Stomach smooth muscle (tissue), 2 donors: ENCODE measurements around the gene PCDHGB3.
A peak's percentile ranks its signal among the peaks of the same experiment; 100 is the strongest.
"Not testable (repeated sequence)": the region's sequence is repeated elsewhere in the genome, so short reads cannot be mapped to it uniquely, and the experiment has no call there.

ENCODE experiments used
- H3K27ac ChIP-seq: one replicate; pipeline ENCODE4 v1.7.0; 2013; ENCODE audit warnings: mild to moderate bottlenecking, low read length, inconsistent platforms
- H3K27me3 ChIP-seq, 2 donors: one replicate each; pipeline ENCODE4 v1.7.0; 2013; ENCODE audit warnings: low read length in 2 of 2; ENCODE audit not compliant: insufficient read depth in 2 of 2, control insufficient read depth in 1 of 2
- H3K36me3 ChIP-seq, 2 donors: one replicate each; pipeline ENCODE4 v1.7.0; 2013; ENCODE audit warnings: low read length in 2 of 2; ENCODE audit not compliant: control insufficient read depth in 2 of 2, insufficient read depth in 2 of 2
- H3K4me1 ChIP-seq: one replicate; pipeline ENCODE4 v1.7.0; 2013; ENCODE audit warnings: low read length; ENCODE audit not compliant: control insufficient read depth, insufficient read depth
- H3K4me3 ChIP-seq, 2 donors: one replicate each; pipeline ENCODE4 v1.7.0; 2013; ENCODE audit warnings: low read length in 2 of 2
- H3K9ac ChIP-seq, 2 donors: one replicate each; pipeline ENCODE4 v1.7.0; 2013; ENCODE audit warnings: low read length in 2 of 2, mild to moderate bottlenecking in 1 of 2
- H3K9me3 ChIP-seq, 2 donors: one replicate each; pipeline ENCODE4 v1.7.0; 2013; ENCODE audit warnings: low read length in 2 of 2; ENCODE audit not compliant: control insufficient read depth in 2 of 2
- donor health status: healthy.
- donor health status: Pancreatic carcinoma.

PCDHGB3 gene

GRCh38 chr5:141382469-141383294 lies 12.6 kb downstream of the PCDHGB3 start, which contains the start of gene PCDHGA7:
TSS of gene PCDHGA7 (plus strand) at chr5:141382742. CDS start at chr5:141382900, 158 bp downstream.
- peaks cover 0 to 3% of the 10 kb centered on the region in 2 donors for H3K36me3 ChIP-seq
- H3K9me3 ChIP-seq, result peaks cover 34 to 60% of the 10 kb centered on the region in 2 donors
- peak within 1 kb of the TSS; percentile 56 to 58 for H3K4me3 ChIP-seq
- no peaks in the 10 kb centered on the region for H3K27me3 ChIP-seq
- H3K27ac ChIP-seq, result no peak within 1 kb of the TSS
- no peak within 1 kb of the TSS for H3K9ac ChIP-seq
- no peaks in the 10 kb centered on the region for H3K4me1 ChIP-seq

GRCh38 chr5:141383345-141383744 lies 13.3 kb downstream of the PCDHGB3 start:
- peak overlapping the region; percentile 56 to 58 for H3K4me3 ChIP-seq

GRCh38 chr5:141384471-141385267 lies 14.6 kb downstream of the PCDHGB3 start:
- Histone ChIP-seq H3K9me3 (peaks cover 44 to 73% of the 10 kb centered on the region in 2 donors), H3K27ac (no peak overlapping the region), H3K4me3 (peak overlapping the region in 1 of 2 donors; percentile 58), H3K4me1 (no peaks in the 10 kb centered on the region), H3K36me3 (peaks cover 0 to 3% of the 10 kb centered on the region in 2 donors), H3K9ac (no peak overlapping the region), H3K27me3 (no peaks in the 10 kb centered on the region)

More at GRCh38 chr5:141383345-141383744, 13.3 kb downstream of the PCDHGB3 start:
- Histone ChIP-seq H3K4me1 (no peaks in the 10 kb centered on the region), H3K27ac (no peak overlapping the region), H3K36me3 (peaks cover 0 to 3% of the 10 kb centered on the region in 2 donors), H3K9ac (no peak overlapping the region), H3K27me3 (no peaks in the 10 kb centered on the region), H3K9me3 (peaks cover 36 to 59% of the 10 kb centered on the region in 2 donors)

- not testable (repeated sequence) for H3K4me1 ChIP-seq, H3K27me3 ChIP-seq, H3K36me3 ChIP-seq, H3K27ac ChIP-seq, H3K9ac ChIP-seq
- H3K9me3 ChIP-seq, result peaks cover 52 to 77% of the 10 kb centered on the region in 2 donors
- H3K4me3 ChIP-seq, result peak within 1 kb of the TSS; percentile 29 to 38
Observed at GRCh38 chr5:141387557-141388311, 17.7 kb downstream of the PCDHGB3 start, which contains the start of gene PCDHGB4. TSS of gene PCDHGB4 (plus strand) at chr5:141387698. CDS start at chr5:141387885, 187 bp downstream.

DNA sequence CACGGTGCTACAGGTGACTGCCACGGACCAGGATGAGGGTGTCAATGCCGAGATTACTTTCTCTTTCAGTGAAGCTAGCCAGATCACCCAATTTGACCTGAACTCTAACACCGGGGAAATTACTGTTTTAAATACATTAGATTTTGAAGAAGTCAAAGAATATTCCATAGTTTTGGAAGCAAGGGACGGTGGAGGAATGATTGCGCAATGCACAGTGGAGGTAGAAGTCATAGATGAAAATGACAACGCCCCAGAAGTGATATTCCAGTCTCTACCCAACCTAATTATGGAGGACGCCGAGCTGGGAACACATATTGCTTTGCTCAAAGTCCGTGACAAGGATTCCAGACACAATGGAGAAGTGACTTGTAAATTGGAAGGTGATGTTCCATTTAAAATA lies 18.6 kb downstream of the PCDHGB3 start:
- no peak overlapping the region for H3K27ac ChIP-seq
- H3K27me3 ChIP-seq, result peaks cover 0 to 3% of the 10 kb centered on the region in 2 donors
- peaks cover 52 to 77% of the 10 kb centered on the region in 2 donors for H3K9me3 ChIP-seq
- peak overlapping the region in 1 of 2 donors; percentile 38 for H3K4me3 ChIP-seq
- no peak overlapping the region for H3K9ac ChIP-seq
- H3K4me1 ChIP-seq, result no peaks in the 10 kb centered on the region
- H3K36me3 ChIP-seq, result peaks cover 0 to 3% of the 10 kb centered on the region in 2 donors

DNA sequence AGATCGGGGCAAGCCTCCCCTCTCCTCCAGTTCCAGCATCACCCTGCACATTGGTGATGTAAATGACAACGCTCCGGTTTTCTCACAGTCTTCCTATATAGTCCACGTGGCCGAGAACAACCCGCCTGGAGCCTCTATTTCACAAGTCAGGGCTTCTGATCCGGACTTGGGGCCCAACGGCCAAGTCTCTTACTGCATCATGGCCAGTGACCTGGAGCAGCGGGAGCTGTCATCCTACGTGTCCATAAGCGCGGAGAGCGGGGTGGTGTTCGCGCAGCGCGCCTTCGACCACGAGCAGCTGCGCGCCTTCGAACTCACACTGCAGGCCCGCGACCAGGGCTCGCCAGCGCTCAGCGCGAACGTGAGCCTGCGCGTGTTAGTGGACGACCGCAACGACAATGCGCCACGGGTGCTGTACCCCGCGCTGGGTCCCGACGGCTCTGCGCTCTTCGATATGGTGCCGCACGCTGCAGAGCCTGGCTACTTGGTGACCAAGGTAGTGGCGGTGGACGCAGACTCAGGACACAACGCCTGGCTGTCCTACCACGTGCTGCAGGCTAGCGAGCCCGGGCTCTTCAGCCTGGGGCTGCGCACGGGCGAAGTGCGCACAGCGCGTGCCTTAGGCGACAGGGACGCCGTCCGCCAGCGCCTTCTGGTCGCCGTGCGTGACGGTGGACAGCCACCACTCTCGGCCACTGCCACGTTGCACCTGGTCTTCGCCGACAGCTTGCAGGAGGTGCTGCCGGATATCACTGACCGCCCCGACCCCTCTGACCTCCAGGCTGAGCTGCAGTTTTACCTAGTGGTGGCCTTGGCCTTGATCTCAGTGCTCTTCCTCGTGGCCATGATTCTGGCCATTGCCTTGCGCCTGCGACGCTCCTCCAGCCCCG lies 19.4 kb downstream of the PCDHGB3 start:
- Histone ChIP-seq H3K9me3 (peaks cover 49 to 75% of the 10 kb centered on the region in 2 donors), H3K9ac (no peak overlapping the region), H3K4me3 (peak overlapping the region; percentile 29 to 38), H3K4me1 (no peaks in the 10 kb centered on the region), H3K36me3 (peaks cover 0 to 3% of the 10 kb centered on the region in 2 donors), H3K27me3 (peaks cover 0 to 3% of the 10 kb centered on the region in 2 donors), H3K27ac (no peak overlapping the region)

GRCh38 chr5:141392429-141393198 lies 22.6 kb downstream of the PCDHGB3 start, which contains the start of gene PCDHGA8:
TSS of gene PCDHGA8 (plus strand) at chr5:141392633. CDS start at chr5:141392814, 181 bp downstream.
- no peaks in the 10 kb centered on the region for H3K4me1 ChIP-seq
- H3K27me3 ChIP-seq, result peaks cover 0 to 3% of the 10 kb centered on the region in 2 donors
- no peak within 1 kb of the TSS for H3K9ac ChIP-seq
- peaks cover 2 to 3% of the 10 kb centered on the region in 2 donors for H3K36me3 ChIP-seq
- peak within 1 kb of the TSS; percentile 15 to 37 for H3K4me3 ChIP-seq
- H3K27ac ChIP-seq, result no peak within 1 kb of the TSS
- H3K9me3 ChIP-seq, result peaks cover 37 to 75% of the 10 kb centered on the region in 2 donors

- Histone ChIP-seq H3K36me3 (peaks cover 2 to 3% of the 10 kb centered on the region in 2 donors), H3K9ac (no peak overlapping the region), H3K4me3 (peak overlapping the region in 1 of 2 donors; percentile 31), H3K4me1 (no peaks in the 10 kb centered on the region), H3K27ac (no peak overlapping the region), H3K9me3 (peaks cover 35 to 76% of the 10 kb centered on the region in 2 donors), H3K27me3 (peaks cover 0 to 3% of the 10 kb centered on the region in 2 donors)
Observed at GRCh38 chr5:141393267-141393666, 23.2 kb downstream of the PCDHGB3 start.
